DOHH2 (cell line): Measurements from ENCODE around the gene ACAN.

Source experiments
- CTCF ChIP-seq: fragments of 200-600 bp; sonication (generic); IDR thresholded peaks from one replicate; pipeline ENCODE4 v1.5.1; 2014; ENCODE audit warnings: antibody characterized with exemption, mild to moderate bottlenecking, low read depth, low read length; ENCODE audit not compliant: poor library complexity, severe bottlenecking
- EZH2phosphoT487 ChIP-seq: fragments of 200-600 bp; sonication (generic); IDR thresholded peaks from 2 replicates; pipeline ENCODE4 v1.6.1; 2017; ENCODE audit warnings: borderline replicate concordance, mild to moderate bottlenecking, antibody characterized with exemption, low read length, moderate library complexity, mixed read lengths

- TF ChIP-seq CTCF, result no peak
- TF ChIP-seq EZH2phosphoT487, result no peak
These were observed 38.8 kb upstream of the ACAN start for GRCh38 chr15:88764448-88764847.
